Mesenchymal stem cell (in vitro differentiated cells and primary cell): ENCODE data around the gene HSPA12B.

ENCODE experiments used
- DNase-seq: peaks from one replicate; pipeline ENCODE4 v3.0.0-alpha.2; 2013
- H2AFZ ChIP-seq: one replicate; pipeline ENCODE4 v1.6.1; 2013; ENCODE audit warnings: low read depth, mild to moderate bottlenecking, control low read depth, inconsistent platforms, low read length, moderate library complexity
- H2AK5ac ChIP-seq: 2 replicates; pipeline ENCODE4 v1.6.1; 2013; ENCODE audit warnings: low read length, moderate library complexity, mild to moderate bottlenecking, inconsistent platforms; ENCODE audit not compliant: severe bottlenecking
- H2BK120ac ChIP-seq: one replicate; pipeline ENCODE4 v1.6.1; 2013; ENCODE audit warnings: low read depth, mild to moderate bottlenecking, inconsistent platforms, low read length, moderate library complexity
- H2BK12ac ChIP-seq, 2 experiments: one replicate each; pipeline ENCODE4 v1.6.1; 2013; ENCODE audit warnings: inconsistent platforms in 2 of 2, low read length in 2 of 2, mild to moderate bottlenecking in 2 of 2, moderate library complexity in 2 of 2, control low read depth in 1 of 2
- H2BK15ac ChIP-seq: one replicate; pipeline ENCODE4 v1.6.1; 2013; ENCODE audit warnings: mild to moderate bottlenecking, low read depth, inconsistent platforms; ENCODE audit not compliant: poor library complexity, severe bottlenecking
- H2BK5ac ChIP-seq: 2 replicates; pipeline ENCODE4 v1.6.1; 2013; ENCODE audit warnings: low read depth, mild to moderate bottlenecking, low read length, control low read depth, inconsistent platforms; ENCODE audit not compliant: poor library complexity, severe bottlenecking
- H3K14ac ChIP-seq, 2 experiments: one replicate each; pipeline ENCODE4 v1.6.1; 2013; ENCODE audit warnings: inconsistent platforms in 2 of 2, low read length in 2 of 2, control low read depth in 1 of 2, mild to moderate bottlenecking in 1 of 2, moderate library complexity in 1 of 2
- H3K18ac ChIP-seq, 2 experiments: one replicate each; pipeline ENCODE4 v1.6.1; 2013; ENCODE audit warnings: inconsistent platforms in 2 of 2, low read length in 2 of 2, control low read depth in 1 of 2, low read depth in 1 of 2, mild to moderate bottlenecking in 1 of 2
- H3K23ac ChIP-seq, 2 experiments: one replicate each; pipeline ENCODE4 v1.6.1; 2013; ENCODE audit warnings: inconsistent platforms in 2 of 2, low read length in 2 of 2, mild to moderate bottlenecking in 2 of 2, moderate library complexity in 2 of 2, control low read depth in 1 of 2
- H3K27ac ChIP-seq: 2 replicates; pipeline ENCODE4 v1.5.1; 2013; ENCODE audit warnings: mild to moderate bottlenecking, moderate library complexity, low read length, control low read depth, inconsistent platforms; ENCODE audit not compliant: poor library complexity, severe bottlenecking
- H3K27me3 ChIP-seq, 2 experiments: 2 replicates each; pipeline versions ENCODE4 v1.6.1 to v1.7.0; 2013; ENCODE audit warnings: low read length in 2 of 2, mild to moderate bottlenecking in 2 of 2, moderate library complexity in 2 of 2, control low read depth in 1 of 2, inconsistent platforms in 1 of 2; ENCODE audit not compliant: control insufficient read depth in 1 of 2, insufficient read depth in 1 of 2
- H3K36me3 ChIP-seq, 2 experiments: 2 replicates each; pipeline versions ENCODE4 v1.6.1 to v1.7.0; 2013; ENCODE audit warnings: low read length in 2 of 2, control low read depth in 1 of 2, inconsistent platforms in 1 of 2, low read depth in 1 of 2, mild to moderate bottlenecking in 1 of 2; ENCODE audit not compliant: insufficient read depth in 2 of 2, control insufficient read depth in 1 of 2
- H3K4ac ChIP-seq, 2 experiments: one replicate each; pipeline ENCODE4 v1.6.1; 2013; ENCODE audit warnings: inconsistent platforms in 2 of 2, low read length in 2 of 2, mild to moderate bottlenecking in 2 of 2, moderate library complexity in 2 of 2, control low read depth in 1 of 2, low read depth in 1 of 2
- H3K4me1 ChIP-seq: 2 replicates; pipeline ENCODE4 v1.6.1; 2013; ENCODE audit warnings: low read depth, low read length, control low read depth; ENCODE audit not compliant: control insufficient read depth, insufficient read depth
- H3K4me2 ChIP-seq: 2 replicates; pipeline ENCODE4 v1.6.1; 2013; ENCODE audit warnings: low read length, mild to moderate bottlenecking, inconsistent platforms; ENCODE audit not compliant: poor library complexity, severe bottlenecking
- H3K4me3 ChIP-seq, 2 experiments: 2 replicates each; pipeline versions ENCODE4 v1.5.1 to v1.7.0; 2013; ENCODE audit warnings: low read length in 2 of 2, mild to moderate bottlenecking in 2 of 2, control low read depth in 1 of 2, low read depth in 1 of 2; ENCODE audit not compliant: insufficient read depth in 1 of 2
- H3K79me1 ChIP-seq: replicated peaks from 2 replicates; pipeline ENCODE4 v1.6.1; 2013; ENCODE audit warnings: mild to moderate bottlenecking, control low read depth, low read length, inconsistent platforms; ENCODE audit not compliant: poor library complexity, severe bottlenecking
- H3K9ac ChIP-seq: 2 replicates; pipeline ENCODE4 v1.7.0; 2013; ENCODE audit warnings: mild to moderate bottlenecking, low read length, moderate library complexity
- H3K9me3 ChIP-seq: 2 replicates; pipeline ENCODE4 v1.7.0; 2013; ENCODE audit warnings: mild to moderate bottlenecking, low read length; ENCODE audit not compliant: control insufficient read depth
- H4K8ac ChIP-seq: one replicate; pipeline ENCODE4 v1.6.1; 2013; ENCODE audit warnings: inconsistent platforms, mild to moderate bottlenecking, low read length, moderate library complexity
- H4K91ac ChIP-seq: one replicate; pipeline ENCODE4 v1.6.1; 2013; ENCODE audit warnings: mild to moderate bottlenecking, low read length, inconsistent platforms
- WGBS: methylation state at CpG from one replicate; pipeline ENCODE4 v1.1.7; 2013; ENCODE audit warnings: mixed read lengths; 5-methylcytosine and 5-hydroxymethylcytosine counted together

Gene HSPA12B

DNA sequence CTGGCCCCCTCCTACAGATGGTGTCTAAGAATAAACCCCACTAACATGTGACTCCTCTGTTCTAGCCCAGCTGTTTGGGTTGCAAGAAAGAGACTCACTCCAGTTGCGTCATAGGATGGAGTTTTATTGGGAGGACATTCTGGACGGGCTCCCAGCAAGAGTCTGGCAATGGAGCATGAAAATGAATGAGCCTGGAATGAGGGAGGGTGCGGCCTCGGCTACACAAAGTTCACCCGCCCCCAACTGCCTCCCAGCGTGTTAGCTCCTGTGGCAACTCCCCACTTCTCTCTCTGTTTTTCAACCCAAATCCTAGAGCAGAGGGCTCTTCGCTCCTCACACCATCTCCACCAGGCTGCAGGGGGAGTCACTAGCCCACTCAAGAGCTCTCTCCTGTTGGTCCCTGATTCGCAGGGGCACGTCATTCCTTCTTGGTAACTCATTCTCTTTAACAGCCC lies 45.6 kb upstream of the HSPA12B start:
- Histone ChIP-seq H3K4ac (no peak overlapping the region), H4K8ac (no peak overlapping the region), H2BK15ac (peak overlapping the region; percentile 21), H3K4me3 (peak overlapping the region in 1 of 2 experiments; percentile 69), H3K9ac (peak overlapping the region; percentile 74), H2AFZ (no peak overlapping the region), H2BK12ac (no peak overlapping the region), H3K27ac (peak overlapping the region; percentile 61), H3K36me3 (no peaks in the 10 kb centered on the region), H2BK120ac (no peak overlapping the region), H3K18ac (peak overlapping the region in 1 of 2 experiments; percentile 37), H2BK5ac (peak overlapping the region; percentile 9), H3K4me1 (peaks cover 14% of the 10 kb centered on the region), H4K91ac (peak overlapping the region; percentile 21), H3K27me3 (no peaks in the 10 kb centered on the region), H3K4me2 (peak overlapping the region; percentile 51), H3K14ac (peak overlapping the region in 1 of 2 experiments; percentile 11), H2AK5ac (peak overlapping the region; percentile 86), H3K79me1 (no peaks in the 10 kb centered on the region), H3K23ac (no peak overlapping the region), H3K9me3 (no peaks in the 10 kb centered on the region)
- WGBS = 63% methylated on average over 8 of the region's 9 CpGs
- DNase-seq = peak; percentile 63

GRCh38 chr20:3687655-3688054 lies 44.8 kb upstream of the HSPA12B start:
- H4K91ac ChIP-seq = no peak overlapping the region
- DNase-seq = peak; percentile 48
- no peak overlapping the region for H2BK12ac ChIP-seq
- H3K14ac ChIP-seq = no peak overlapping the region
- H3K4me1 ChIP-seq = peaks cover 9% of the 10 kb centered on the region
- peak overlapping the region; percentile 74 for H3K9ac ChIP-seq
- peaks cover 0 to 2% of the 10 kb centered on the region in 2 experiments for H3K27me3 ChIP-seq
- H3K4ac ChIP-seq = no peak overlapping the region
- no peaks in the 10 kb centered on the region for H3K9me3 ChIP-seq
- H2AFZ ChIP-seq = no peak overlapping the region
- no peak overlapping the region for H2AK5ac ChIP-seq
- H2BK120ac ChIP-seq = no peak overlapping the region
- H3K27ac ChIP-seq = no peak overlapping the region
- H3K23ac ChIP-seq = no peak overlapping the region
- H4K8ac ChIP-seq = no peak overlapping the region
- no peaks in the 10 kb centered on the region for H3K36me3 ChIP-seq
- no peak overlapping the region for H3K4me2 ChIP-seq
- no peak overlapping the region for H2BK15ac ChIP-seq
- peak overlapping the region in 1 of 2 experiments; percentile 69 for H3K4me3 ChIP-seq
- H2BK5ac ChIP-seq = no peak overlapping the region
- 75% methylated on average over 2 of the region's 2 CpGs for WGBS
- H3K18ac ChIP-seq = no peak overlapping the region
- no peaks in the 10 kb centered on the region for H3K79me1 ChIP-seq

- Histone ChIP-seq H2AFZ (no peak overlapping the region), H3K27me3 (peaks cover 0 to 2% of the 10 kb centered on the region in 2 experiments), H2BK12ac (no peak overlapping the region), H3K36me3 (no peaks in the 10 kb centered on the region), H3K14ac (peak overlapping the region in 1 of 2 experiments; percentile 3), H2BK5ac (no peak overlapping the region), H4K8ac (no peak overlapping the region), H2BK120ac (no peak overlapping the region), H4K91ac (no peak overlapping the region), H3K4me3 (no peak overlapping the region), H3K23ac (no peak overlapping the region), H3K18ac (no peak overlapping the region), H3K4me2 (no peak overlapping the region), H3K79me1 (no peaks in the 10 kb centered on the region), H3K9ac (no peak overlapping the region), H2BK15ac (no peak overlapping the region), H3K4ac (no peak overlapping the region), H3K9me3 (no peaks in the 10 kb centered on the region), H2AK5ac (no peak overlapping the region), H3K4me1 (peaks cover 9% of the 10 kb centered on the region), H3K27ac (no peak overlapping the region)
- 75% methylated on average over 5 of the region's 11 CpGs for WGBS
- DNase-seq = no peak
Measured at GRCh38 chr20:3689978-3690377, 42.5 kb upstream of the HSPA12B start.

DNA sequence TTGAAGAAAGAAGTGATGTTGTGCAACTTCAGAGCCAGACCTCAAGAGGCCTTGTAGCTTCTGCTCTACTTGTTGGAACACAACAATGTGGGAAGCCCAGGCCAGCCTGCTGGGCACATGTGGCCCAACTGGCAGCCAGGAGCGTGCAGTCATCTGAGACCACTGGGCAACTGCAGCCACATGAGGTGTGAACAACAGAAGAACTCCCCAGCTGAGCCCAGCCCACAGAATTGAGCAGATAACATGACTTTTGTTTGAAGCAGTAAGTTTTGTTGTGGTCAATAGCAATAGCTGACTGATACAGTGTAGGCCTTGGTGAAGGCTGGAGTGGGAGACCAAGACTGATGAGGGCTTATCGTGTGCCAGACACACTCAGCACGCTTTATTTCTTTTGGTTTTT lies 42.1 kb upstream of the HSPA12B start:
- no peak overlapping the region for H3K9ac ChIP-seq

More for the DNA sequence above, 42.1 kb upstream of the HSPA12B start:
- Histone ChIP-seq H2BK5ac (no peak overlapping the region), H3K27ac (no peak overlapping the region), H2BK12ac (no peak overlapping the region), H3K4me2 (no peak overlapping the region), H4K8ac (no peak overlapping the region), H3K23ac (no peak overlapping the region), H2AK5ac (no peak overlapping the region), H3K4ac (no peak overlapping the region), H3K9me3 (no peaks in the 10 kb centered on the region), H3K18ac (no peak overlapping the region), H2BK120ac (no peak overlapping the region), H2BK15ac (no peak overlapping the region), H3K4me1 (peaks cover 9% of the 10 kb centered on the region), H3K36me3 (no peaks in the 10 kb centered on the region), H3K4me3 (no peak overlapping the region), H3K27me3 (peaks cover 0 to 2% of the 10 kb centered on the region in 2 experiments), H4K91ac (no peak overlapping the region), H3K14ac (no peak overlapping the region), H3K79me1 (no peaks in the 10 kb centered on the region), H2AFZ (no peak overlapping the region)
- DNase-seq = no peak
- 94% methylated on average over 1 of the region's 3 CpGs for WGBS
